HepG2 (cell line): Measurements from ENCODE around the gene KAZN. TPM values are rescaled to one million over a fixed set of nuclear protein-coding genes. Genes with fewer than 3 reads are reported as not detected.
A peak's percentile ranks its signal among the peaks of the same experiment; 100 is the strongest.

Source experiments
- ATAC-seq: fragments of 200-7000 bp; cut with Tn5 transposase; 3 replicates; pipeline ENCODE4 v1.9.1; 2020; ENCODE audit warnings: mild to moderate bottlenecking, moderate library complexity
- BruUV-seq: library from RNA; stranded (reverse); fragments of 400-500 nt; replicated peaks from 2 replicates; lab custom pipeline; 2021; lab: Mats Ljungman, UMichigan
- CTCF ChIA-PET: fragments of 300-600 bp; formaldehyde crosslinking; extraction: SDS; loops from one replicate; lab custom pipeline; 2021; ENCODE audit warnings: low total read pairs, inconsistent platforms, low intra/inter-chr PET ratio; lab: Yijun Ruan, JAX
- POLR2A ChIA-PET: fragments of 350-600 bp; sonication (Branson Sonifier 250); formaldehyde crosslinking; loops from one replicate; lab custom pipeline; 2020; ENCODE audit warnings: antibody characterized with exemption, inconsistent platforms; lab: Yijun Ruan, JAX
- DNase-seq: peaks from one replicate; pipeline ENCODE4 v3.0.0-alpha.2; 2015; ENCODE audit warnings: low spot score
- FAIRE-seq: peaks from 3 replicates; lab custom pipeline; 2011; peaks lifted over from hg19 to GRCh38; lab: Jason Lieb, UNC
- H2AFZ ChIP-seq: one replicate; pipeline ENCODE4 v1.6.1; 2011; ENCODE audit warnings: low read length, inconsistent platforms
- H3K27ac ChIP-seq: fragments of 300-600 bp; 3 replicates; pipeline ENCODE4 v1.8.0; 2011; ENCODE audit warnings: mixed run types, mild to moderate bottlenecking, mixed read lengths, low read length, inconsistent platforms; ENCODE audit not compliant: insufficient read depth; ENCODE audit errors: extremely low read length
- H3K27me3 ChIP-seq, 2 experiments: fragments of 200-600 bp in 1 of 2; 2 replicates in 1 of 2; 3 replicates in 1 of 2; pipeline versions ENCODE4 v1.6.0 to v1.8.0; 2011; ENCODE audit warnings: low read length in 2 of 2, mild to moderate bottlenecking in 2 of 2, moderate library complexity in 2 of 2, inconsistent platforms in 1 of 2; ENCODE audit not compliant: insufficient read depth in 2 of 2, control insufficient read depth in 1 of 2
- H3K36me3 ChIP-seq, 2 experiments: fragments of 200-600 bp in 1 of 2; replicated peaks in 1 of 2; 2 replicates in 1 of 2; 3 replicates in 1 of 2; pipeline versions ENCODE4 v1.5.1 to v1.8.0; 2011; ENCODE audit warnings: low read length in 2 of 2, inconsistent platforms in 1 of 2; ENCODE audit not compliant: insufficient read depth in 2 of 2, control insufficient read depth in 1 of 2
- H3K4me1 ChIP-seq: 2 replicates; pipeline ENCODE4 v1.5.1; 2012; ENCODE audit warnings: low read length, inconsistent platforms; ENCODE audit not compliant: insufficient read depth
- H3K4me2 ChIP-seq: 2 replicates; pipeline ENCODE4 v1.6.0; 2011; ENCODE audit warnings: low read depth, low read length, inconsistent platforms
- H3K4me3 ChIP-seq, 3 experiments: fragments of 200-600 bp in 1 of 3; sonication (generic), shearing (Covaris generic) in 1 of 3; replicated peaks in 1 of 3; 2 replicates each; pipeline ENCODE4 v1.5.1; 2011 to 2016; ENCODE audit warnings: low read length in 3 of 3, inconsistent platforms in 2 of 3, low read depth in 2 of 3, mild to moderate bottlenecking in 2 of 3, control low read depth in 1 of 3, mixed read lengths in 1 of 3; ENCODE audit not compliant: insufficient read depth in 1 of 3
- H3K79me2 ChIP-seq: one replicate; pipeline ENCODE4 v1.6.1; 2011; ENCODE audit warnings: low read length, inconsistent platforms; ENCODE audit not compliant: insufficient read depth
- H3K9ac ChIP-seq: 2 replicates; pipeline ENCODE4 v1.6.0; 2011; ENCODE audit warnings: mild to moderate bottlenecking, low read depth, low read length, inconsistent platforms; ENCODE audit not compliant: insufficient read depth
- H3K9me3 ChIP-seq: 2 replicates; pipeline ENCODE4 v1.5.1; 2012; ENCODE audit warnings: mild to moderate bottlenecking, low read length
- H4K20me1 ChIP-seq: 2 replicates; pipeline ENCODE4 v1.6.0; 2011; ENCODE audit warnings: inconsistent platforms, mild to moderate bottlenecking, low read length, moderate library complexity; ENCODE audit not compliant: insufficient read depth
- ARNTL ChIP-seq: sonication (generic); formaldehyde crosslinking; IDR thresholded peaks from 2 replicates; pipeline ENCODE4 v1.4.0; 2020; ENCODE audit warnings: mild to moderate bottlenecking, missing genetic modification reagents
- GTF2F1 ChIP-seq: fragments of 150-350 bp; IDR thresholded peaks from 2 replicates; pipeline ENCODE4 v1.6.1; 2014; ENCODE audit warnings: low read length
- IRX3 ChIP-seq: sonication (generic); formaldehyde crosslinking; IDR thresholded peaks from 2 replicates; pipeline ENCODE4 v1.8.1; 2023; ENCODE audit warnings: mild to moderate bottlenecking, low read depth, missing genetic modification reagents, borderline replicate concordance
- MYC ChIP-seq: sonication (generic); formaldehyde crosslinking; IDR thresholded peaks from 2 replicates; pipeline ENCODE4 v1.9.0; 2021; ENCODE audit warnings: missing genetic modification reagents, borderline replicate concordance
- NFE2L1 ChIP-seq: sonication (generic); formaldehyde crosslinking; IDR thresholded peaks from 2 replicates; pipeline ENCODE4 v1.4.0; 2020; ENCODE audit warnings: missing genetic modification reagents, mild to moderate bottlenecking, borderline replicate concordance
- SIN3B ChIP-seq: fragments of 150-350 bp; IDR thresholded peaks from 2 replicates; pipeline ENCODE4 v1.6.1; 2014; ENCODE audit warnings: low read length
- ZNF367 ChIP-seq: sonication (generic); formaldehyde crosslinking; IDR thresholded peaks from 2 replicates; pipeline ENCODE4 v1.4.0; 2020; ENCODE audit warnings: missing genetic modification reagents, borderline replicate concordance
- ZNF629 ChIP-seq: sonication (generic); formaldehyde crosslinking; conservative IDR thresholded peaks from 2 replicates; pipeline ENCODE4 v1.5.0; 2020; ENCODE audit warnings: missing genetic modification reagents
- WGBS: methylation state at CpG from one replicate; pipeline ENCODE4 v1.1.6; 2017; ENCODE audit warnings: low lambda C conversion rate; 5-methylcytosine and 5-hydroxymethylcytosine counted together
- in situ Hi-C: cut with HindIII; loops from 2 replicates; pipeline ENCODE4 v1.10.0; 2017; ENCODE audit warnings: low pct_unique_long_range_greater_than_20kb; ENCODE audit not compliant: extremely low pct_ligation_motif_present
- intact Hi-C: fragments of 100-400 bp; cut with micrococcal nuclease; formaldehyde crosslinking; loops from one replicate; pipeline ENCODE4 v1.10.0; 2022; ENCODE audit not compliant: unreplicated experiment
- polyA plus RNA-seq, 8 experiments: library from polyadenylated mRNA; depleted of rRNA in 3 of 8; stranded (reverse) in 7 of 8; unstranded in 1 of 8; fragments of >200 nt; fragmentation: Illumina TruSeq in 4 of 8; extraction: Trizol in 4 of 8; gene quantifications; 2 replicates each; pipeline versions ENCODE4 v1.2.1 to v1.2.3, GENCODE V29; 2011 to 2016; ENCODE audit warnings: low read depth in 4 of 8, missing spikeins in 1 of 8, mixed read lengths in 1 of 8; ENCODE audit not compliant: insufficient read depth in 1 of 8
- total RNA-seq, 5 experiments: library from RNA; depleted of rRNA; stranded (reverse); fragments of >200 nt; fragmentation: Illumina TruSeq; extraction: Trizol; gene quantifications; 2 replicates each; pipeline ENCODE4 v1.2.3, GENCODE V29; 2016; ENCODE audit warnings: low read depth in 1 of 5

KAZN gene
- total and polyA plus RNA-seq, 2 of the 13 experiments (the other 11 are each of a cell fraction or from before 2014, with no cell fraction given): 10.4 to 13.5 TPM

GRCh38 chr1:14636897-14637632, 38.6 kb downstream of the KAZN start:
- Histone ChIP-seq H3K9me3 (no peaks in the 10 kb centered on the region), H3K4me1 (no peaks in the 10 kb centered on the region), H2AFZ (no peak overlapping the region), H3K4me2 (no peak overlapping the region), H3K27me3 (peaks cover 2 to 9% of the 10 kb centered on the region in 2 experiments; a peak in 2 of 5 replicates), H3K9ac (no peak overlapping the region), H3K4me3 (no peak overlapping the region), H3K79me2 (no peaks in the 10 kb centered on the region), H3K27ac (no peak overlapping the region), H4K20me1 (no peaks in the 10 kb centered on the region), H3K36me3 (no peaks in the 10 kb centered on the region)
- TF ChIP-seq NFE2L1 (CRISPR knock-in tag) (no peak), ZNF629 (CRISPR knock-in tag) (peak; percentile 70)
- in situ Hi-C loops (no loop called here), intact Hi-C loops (no loop called here)
- DNase-seq (no peak), FAIRE-seq (no peak), ATAC-seq (no peak)
- ChIA-PET POLR2A (no interaction called here), CTCF (no interaction called here)
- 17% methylated on average over 9 of the region's 9 CpGs for WGBS
- no TSS peak for BruUV-seq

- in situ Hi-C loops: no loop called here
- CTCF ChIA-PET: no interaction called here
Observed at GRCh38 chr1:14639291-14640050, 41.0 kb downstream of the KAZN start.

More at GRCh38 chr1:14639291-14640050, 41.0 kb downstream of the KAZN start:
- Histone ChIP-seq H2AFZ (no peak overlapping the region), H3K36me3 (no peaks in the 10 kb centered on the region), H3K9me3 (no peaks in the 10 kb centered on the region), H3K4me1 (no peaks in the 10 kb centered on the region), H3K4me3 (no peak overlapping the region), H4K20me1 (no peaks in the 10 kb centered on the region), H3K9ac (no peak overlapping the region)
- 19% methylated on average over 15 of the region's 15 CpGs for WGBS
- no peak for DNase-seq
- POLR2A ChIA-PET: no interaction called here
- intact Hi-C loops: no loop called here
- TF ChIP-seq ARNTL (no peak), IRX3 (CRISPR knock-in tag) (no peak), MYC (CRISPR knock-in tag) (no peak), ZNF367 (CRISPR knock-in tag) (no peak), GTF2F1 (no peak), SIN3B (no peak)
- TF ChIP-seq, all 625 proteins: peak for 0
- Histone ChIP-seq H3K27ac (no peak overlapping the region), H3K4me2 (no peak overlapping the region), H3K79me2 (no peaks in the 10 kb centered on the region), H3K27me3 (peaks cover 2 to 7% of the 10 kb centered on the region in 2 experiments; a peak in 2 of 5 replicates)
- ATAC-seq (no peak), FAIRE-seq (no peak)
- BruUV-seq: no TSS peak
